GM23338 (cell line): ENCODE data around the gene AKIRIN1. TPM values are rescaled to one million over a fixed set of nuclear protein-coding genes. Genes with fewer than 3 reads are reported as not detected.
"Not testable (repeated sequence)": the region's sequence is repeated elsewhere in the genome, so short reads cannot be mapped to it uniquely, and the experiment has no call there.

Experiments
- ATAC-seq: fragments of 200-7000 bp; cut with Tn5 transposase; 3 replicates; pipeline ENCODE4 v1.9.1; 2020
- DNase-seq: peaks from one replicate; pipeline ENCODE4 v3.0.0-alpha.2; 2015; ENCODE audit warnings: low spot score
- H2AFZ ChIP-seq: fragments of 200-600 bp; sonication (generic); 2 replicates; pipeline ENCODE4 v1.8.0; 2016; ENCODE audit warnings: antibody characterized with exemption, mild to moderate bottlenecking, moderate library complexity
- H3F3A ChIP-seq: fragments of 200-600 bp; sonication (generic); replicated peaks from 2 replicates; pipeline ENCODE4 v1.8.0; 2017; ENCODE audit warnings: antibody characterized with exemption, mixed run types, low read depth
- H3K27ac ChIP-seq: fragments of 200-600 bp; sonication (generic); 2 replicates; pipeline ENCODE4 v1.6.1; 2016; ENCODE audit warnings: low read depth
- H3K27me3 ChIP-seq: fragments of 200-600 bp; sonication (generic); 2 replicates; pipeline ENCODE4 v1.8.0; 2016; ENCODE audit warnings: mild to moderate bottlenecking, mixed run types, moderate library complexity; ENCODE audit not compliant: insufficient read depth
- H3K36me3 ChIP-seq: fragments of 200-600 bp; sonication (generic); 2 replicates; pipeline ENCODE4 v1.8.0; 2016; ENCODE audit warnings: mild to moderate bottlenecking; ENCODE audit not compliant: insufficient read depth
- H3K4me1 ChIP-seq: fragments of 200-600 bp; sonication (generic); 2 replicates; pipeline ENCODE4 v1.8.0; 2016; ENCODE audit warnings: mild to moderate bottlenecking, moderate library complexity; ENCODE audit not compliant: insufficient read depth
- H3K4me2 ChIP-seq: fragments of 200-600 bp; sonication (generic); 2 replicates; pipeline ENCODE4 v1.7.1; 2017; ENCODE audit warnings: mixed run types
- H3K4me3 ChIP-seq: fragments of 200-600 bp; sonication (generic); 2 replicates; pipeline ENCODE4 v1.6.1; 2016; ENCODE audit warnings: mixed run types
- H3K79me2 ChIP-seq: fragments of 200-600 bp; sonication (generic); replicated peaks from 2 replicates; pipeline ENCODE4 v1.8.0; 2017; ENCODE audit warnings: mild to moderate bottlenecking; ENCODE audit not compliant: insufficient read depth
- H3K9me2 ChIP-seq: fragments of 200-600 bp; sonication (generic); 2 replicates; pipeline ENCODE4 v1.8.0; 2017; ENCODE audit not compliant: insufficient read depth
- H4K20me1 ChIP-seq: fragments of 200-600 bp; sonication (generic); replicated peaks from 2 replicates; pipeline ENCODE4 v1.8.0; 2017; ENCODE audit warnings: mild to moderate bottlenecking; ENCODE audit not compliant: insufficient read depth
- H3K27ac Mint-ChIP-seq: 2 replicates; pipeline ENCODE4 v1.8.0; 2020; ENCODE audit warnings: inconsistent platforms, mild to moderate bottlenecking, moderate library complexity, mixed read lengths
- H3K27me3 Mint-ChIP-seq: 3 replicates; pipeline ENCODE4 v1.8.0; 2022; ENCODE audit warnings: low read depth, mild to moderate bottlenecking, moderate library complexity, mixed read lengths, inconsistent platforms; ENCODE audit not compliant: insufficient read depth, poor library complexity
- H3K36me3 Mint-ChIP-seq: 3 replicates; pipeline ENCODE4 v1.8.0; 2021; ENCODE audit warnings: low read depth, mild to moderate bottlenecking, inconsistent platforms, moderate library complexity, mixed read lengths
- H3K4me1 Mint-ChIP-seq: 3 replicates; pipeline ENCODE4 v1.8.0; 2020; ENCODE audit warnings: mild to moderate bottlenecking, inconsistent platforms, mixed read lengths
- H3K4me3 Mint-ChIP-seq: 3 replicates; pipeline ENCODE4 v1.8.0; 2021; ENCODE audit warnings: moderate library complexity, mild to moderate bottlenecking, inconsistent platforms, mixed read lengths
- H3K9me3 Mint-ChIP-seq: 3 replicates; pipeline ENCODE4 v1.8.0; 2020; ENCODE audit warnings: moderate library complexity, mild to moderate bottlenecking, inconsistent platforms, mixed read lengths
- REST ChIP-seq: IDR thresholded peaks from one replicate; pipeline ENCODE4 v1.6.1; 2018; ENCODE audit warnings: antibody characterized with exemption; ENCODE audit not compliant: unreplicated experiment
- polyA plus RNA-seq: library from polyadenylated mRNA; unstranded; fragments of >200 nt; fragmentation: Nextera tagmentation; extraction: Ambion mirVana; gene quantifications from 2 replicates; pipeline ENCODE4 v1.2.1, GENCODE V29; 2016
- total RNA-seq: library from RNA; depleted of rRNA; stranded (reverse); fragments of >200 nt; shearing (Covaris generic); gene quantifications from 2 replicates; pipeline ENCODE4 v1.2.3, GENCODE V29; 2014

Gene AKIRIN1
- total and polyA plus RNA-seq, 2 experiments from 2014 or later: 162 to 254 TPM

- TF ChIP-seq REST: no peak
These were observed 17.2 kb upstream of the AKIRIN1 start (continued) for GRCh38 chr1:38973659-38974437.

DNA sequence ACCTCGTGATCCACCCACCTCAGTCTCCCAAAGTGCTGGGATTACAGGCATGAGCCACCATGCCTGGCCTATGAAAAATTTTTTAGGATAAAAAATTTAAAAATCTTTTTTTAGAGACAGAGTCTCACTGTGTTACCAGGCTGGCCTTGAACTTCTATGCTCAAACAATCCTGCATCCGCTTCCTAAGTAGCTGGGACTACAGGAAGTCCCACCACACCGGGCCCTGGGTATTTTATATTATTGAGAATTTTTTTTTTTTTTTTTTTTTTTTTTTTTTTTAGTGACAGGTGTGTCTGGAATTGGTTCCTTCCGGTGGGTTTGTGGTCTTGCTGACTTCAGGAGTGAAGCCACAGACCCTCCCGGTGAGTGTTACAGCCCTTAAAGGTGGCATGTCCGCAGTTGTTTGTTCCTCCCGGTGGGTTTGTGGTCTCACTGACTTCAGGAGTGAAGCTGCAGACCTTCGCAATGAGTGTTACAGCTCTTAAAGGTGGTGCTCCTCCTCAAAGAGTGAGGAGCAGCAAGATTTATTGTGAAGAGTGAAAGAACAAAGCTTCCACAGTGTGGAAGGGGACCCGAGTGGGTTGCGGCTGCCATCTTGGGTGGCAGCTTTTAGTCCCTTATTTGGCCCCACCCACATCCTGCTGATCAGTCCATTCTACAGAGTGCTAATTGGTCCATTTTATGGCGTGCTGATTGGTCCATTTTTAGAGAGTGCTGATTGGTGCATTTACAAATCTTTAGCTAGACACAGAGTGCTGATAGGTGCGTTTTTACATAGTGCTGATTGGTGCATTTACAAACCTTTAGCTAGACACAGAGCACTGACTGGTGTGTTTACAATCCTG lies 13.5 kb upstream of the AKIRIN1 start:
- H3K27ac Mint-ChIP-seq, H3K4me1 Mint-ChIP-seq, H3K27me3 ChIP-seq, H3K36me3 ChIP-seq, H2AFZ ChIP-seq, ATAC-seq, DNase-seq, H3F3A ChIP-seq, H3K4me2 ChIP-seq, H3K4me1 ChIP-seq, H3K79me2 ChIP-seq, H3K9me2 ChIP-seq, H3K4me3 Mint-ChIP-seq, H4K20me1 ChIP-seq, H3K4me3 ChIP-seq, H3K27me3 Mint-ChIP-seq, H3K27ac ChIP-seq: not testable (repeated sequence)
- Mint-ChIP-seq H3K36me3 (peaks cover 13% of the 10 kb centered on the region; the same call in 2 of the 3 replicates), H3K9me3 (peaks cover 28% of the 10 kb centered on the region)

DNA sequence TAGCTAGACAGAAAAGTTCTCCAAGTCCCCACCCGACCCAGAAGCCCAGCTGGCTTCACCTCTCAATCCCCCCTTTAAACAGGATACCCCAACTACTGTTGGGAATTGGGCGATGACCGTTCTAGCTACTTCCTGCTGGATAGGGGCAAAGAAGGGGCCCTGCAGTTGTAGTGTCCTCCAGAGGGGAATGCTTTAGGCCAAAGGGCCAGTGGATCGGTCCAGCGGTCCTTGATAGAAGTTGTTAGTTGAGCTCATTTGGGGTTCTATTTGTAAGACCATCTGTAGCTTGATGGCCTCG lies 12.9 kb upstream of the AKIRIN1 start:
- H3K4me2 ChIP-seq, H3K27me3 Mint-ChIP-seq, H3K4me3 ChIP-seq, H3K27ac Mint-ChIP-seq, H3K9me2 ChIP-seq, H2AFZ ChIP-seq, H3K4me3 Mint-ChIP-seq, H3F3A ChIP-seq, H4K20me1 ChIP-seq, H3K4me1 ChIP-seq, H3K36me3 ChIP-seq, ATAC-seq, DNase-seq, H3K4me1 Mint-ChIP-seq, H3K27me3 ChIP-seq, H3K27ac ChIP-seq, H3K79me2 ChIP-seq: not testable (repeated sequence)
- Mint-ChIP-seq H3K9me3 (peaks cover 28% of the 10 kb centered on the region), H3K36me3 (peaks cover 13% of the 10 kb centered on the region; the same call in 2 of the 3 replicates)

DNA sequence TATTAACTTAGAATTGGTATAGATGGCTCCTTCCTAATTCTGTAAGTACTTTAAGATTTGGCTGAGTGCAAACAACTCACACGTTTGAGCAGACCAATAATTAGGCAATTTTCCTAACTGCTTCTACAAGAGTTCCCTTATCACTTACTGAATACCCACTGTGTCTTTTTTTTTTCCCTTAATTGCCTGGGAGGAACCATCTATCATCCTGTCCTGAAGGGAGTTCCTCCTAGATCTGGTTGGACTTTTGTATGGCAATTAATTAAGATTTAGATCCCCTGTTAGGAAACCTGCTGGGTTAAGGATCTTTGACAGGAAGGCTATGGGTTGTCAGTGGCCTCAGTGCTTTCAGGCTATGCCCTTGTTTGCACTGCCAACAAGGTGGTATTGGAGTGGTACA lies 11.7 kb upstream of the AKIRIN1 start:
- H3F3A ChIP-seq, H3K4me2 ChIP-seq, H3K9me2 ChIP-seq, ATAC-seq, H3K27ac Mint-ChIP-seq, H3K36me3 ChIP-seq, H2AFZ ChIP-seq, H3K4me3 ChIP-seq, H4K20me1 ChIP-seq, H3K4me1 Mint-ChIP-seq, DNase-seq, H3K4me3 Mint-ChIP-seq, H3K4me1 ChIP-seq, H3K79me2 ChIP-seq, H3K27ac ChIP-seq, H3K27me3 Mint-ChIP-seq, H3K27me3 ChIP-seq: not testable (repeated sequence)
- H3K36me3 Mint-ChIP-seq: peaks cover 13% of the 10 kb centered on the region; the same call in 2 of the 3 replicates
- H3K9me3 Mint-ChIP-seq: peaks cover 28% of the 10 kb centered on the region
